SU-DHL-6 (cell line): ENCODE data around the gene NRF1.

Source experiments
- H2AFZ ChIP-seq: fragments of 200-600 bp; sonication (generic); 2 replicates; pipeline ENCODE4 v1.6.1; 2014; ENCODE audit warnings: low read depth, mild to moderate bottlenecking, moderate library complexity, mixed read lengths, antibody characterized with exemption, low read length; ENCODE audit not compliant: severe bottlenecking
- H3F3A ChIP-seq: fragments of 200-600 bp; shearing (Covaris generic); 2 replicates; pipeline ENCODE4 v1.6.0; 2016; ENCODE audit warnings: antibody characterized with exemption, mild to moderate bottlenecking; ENCODE audit not compliant: insufficient read depth
- H3K27ac ChIP-seq: fragments of 200-600 bp; sonication (generic); 2 replicates; pipeline ENCODE4 v1.5.1; 2016; ENCODE audit warnings: low read depth, mild to moderate bottlenecking, low read length, moderate library complexity, mixed read lengths
- H3K27me3 ChIP-seq: fragments of 200-600 bp; sonication (generic), shearing (Covaris generic); 2 replicates; pipeline ENCODE4 v1.6.0; 2014; ENCODE audit warnings: mild to moderate bottlenecking, low read length
- H3K36me3 ChIP-seq: fragments of 200-600 bp; sonication (generic); 2 replicates; pipeline ENCODE4 v1.6.1; 2014; ENCODE audit warnings: mild to moderate bottlenecking, low read length, mixed read lengths
- H3K4me2 ChIP-seq: fragments of 300-600, 200-600 bp; shearing (Covaris generic), sonication (generic); 2 replicates; pipeline ENCODE4 v1.6.0; 2014; ENCODE audit warnings: low read length, low read depth, mild to moderate bottlenecking; ENCODE audit not compliant: poor library complexity, severe bottlenecking
- H3K4me3 ChIP-seq: fragments of 200-600 bp; sonication (generic); 2 replicates; pipeline ENCODE4 v1.5.1; 2014; ENCODE audit warnings: antibody characterized with exemption, low read length, mild to moderate bottlenecking, mixed read lengths; ENCODE audit not compliant: insufficient read depth, poor library complexity, severe bottlenecking
- H3K79me2 ChIP-seq: fragments of 200-600 bp; sonication (generic); 2 replicates; pipeline ENCODE4 v1.6.1; 2014; ENCODE audit warnings: mild to moderate bottlenecking, low read length, moderate library complexity; ENCODE audit not compliant: insufficient read depth
- H3K9ac ChIP-seq: fragments of 200-600 bp; sonication (generic); 2 replicates; pipeline ENCODE4 v1.7.0; 2014; ENCODE audit warnings: mild to moderate bottlenecking, low read length
- H3K9me2 ChIP-seq: fragments of 200-600 bp; sonication (generic); replicated peaks from 2 replicates; pipeline ENCODE4 v1.6.1; 2014; ENCODE audit warnings: low read length; ENCODE audit not compliant: insufficient read depth
- H3K9me3 ChIP-seq: fragments of 200-600 bp; sonication (generic); 2 replicates; pipeline ENCODE4 v1.6.1; 2014; ENCODE audit warnings: low read length, mixed read lengths; ENCODE audit not compliant: insufficient read depth
- H4K20me1 ChIP-seq: fragments of 200-600 bp; sonication (generic); 2 replicates; pipeline ENCODE4 v1.6.1; 2014; ENCODE audit warnings: low read depth, mild to moderate bottlenecking, antibody characterized with exemption, low read length, moderate library complexity, mixed read lengths
- CTCF ChIP-seq: fragments of 200-600 bp; sonication (generic); IDR thresholded peaks from one replicate; pipeline ENCODE4 v1.5.1; 2017; ENCODE audit warnings: antibody characterized with exemption, mild to moderate bottlenecking, low read length, moderate library complexity; ENCODE audit not compliant: insufficient read depth, poor library complexity, severe bottlenecking
- EZH2phosphoT487 ChIP-seq: fragments of 200-600 bp; sonication (generic), shearing (Covaris generic); conservative IDR thresholded peaks from 2 replicates; pipeline ENCODE4 v1.6.1; 2018; ENCODE audit warnings: mild to moderate bottlenecking, antibody characterized with exemption, low read length, moderate library complexity, mixed read lengths

Gene NRF1

DNA sequence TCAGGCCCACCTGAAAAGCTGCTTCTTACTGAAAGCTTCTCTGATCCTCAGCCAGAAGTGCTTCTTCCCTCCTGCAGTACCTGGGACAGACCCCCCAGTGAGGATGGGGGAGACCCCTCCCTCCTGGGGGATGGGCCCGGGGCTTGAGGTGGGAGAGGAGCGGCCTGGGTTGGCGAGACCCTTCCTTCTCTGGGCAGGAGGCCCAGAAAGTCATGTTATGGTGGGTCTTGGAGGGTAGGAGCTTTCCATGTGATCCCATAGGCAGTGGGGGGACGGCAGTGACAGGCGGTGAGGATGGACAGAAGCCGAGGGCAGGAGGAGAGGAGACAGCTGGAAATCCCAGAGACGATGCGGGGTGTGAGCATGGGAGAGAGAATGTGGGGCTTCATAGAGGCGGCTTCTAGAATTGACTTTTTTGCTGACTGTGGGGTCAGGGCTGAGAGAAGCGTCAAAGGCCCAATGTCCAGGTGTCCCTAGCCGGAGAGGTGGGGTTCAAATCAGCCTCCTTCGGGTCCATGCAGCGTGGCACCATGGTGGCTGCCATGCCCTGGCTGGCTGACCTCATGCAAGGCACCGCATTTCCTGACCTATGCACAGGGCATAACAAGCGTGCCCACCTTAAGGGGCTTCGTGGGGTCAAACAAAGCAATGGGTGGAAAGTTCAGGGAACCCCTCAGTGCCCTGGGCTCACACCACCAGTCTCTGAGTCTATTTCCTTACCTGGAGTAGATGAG lies 187.3 kb downstream of the NRF1 start:
- Histone ChIP-seq H3K9me3 (no peaks in the 10 kb centered on the region), H3K9me2 (no peaks in the 10 kb centered on the region), H3K27ac (no peak overlapping the region), H3K27me3 (no peaks in the 10 kb centered on the region), H3F3A (no peaks in the 10 kb centered on the region), H3K9ac (no peak overlapping the region), H3K36me3 (no peaks in the 10 kb centered on the region), H3K4me2 (no peak overlapping the region), H3K79me2 (no peaks in the 10 kb centered on the region), H2AFZ (no peak overlapping the region), H3K4me3 (no peak overlapping the region), H4K20me1 (no peaks in the 10 kb centered on the region)
- TF ChIP-seq EZH2phosphoT487 = no peak
- TF ChIP-seq CTCF = no peak

DNA sequence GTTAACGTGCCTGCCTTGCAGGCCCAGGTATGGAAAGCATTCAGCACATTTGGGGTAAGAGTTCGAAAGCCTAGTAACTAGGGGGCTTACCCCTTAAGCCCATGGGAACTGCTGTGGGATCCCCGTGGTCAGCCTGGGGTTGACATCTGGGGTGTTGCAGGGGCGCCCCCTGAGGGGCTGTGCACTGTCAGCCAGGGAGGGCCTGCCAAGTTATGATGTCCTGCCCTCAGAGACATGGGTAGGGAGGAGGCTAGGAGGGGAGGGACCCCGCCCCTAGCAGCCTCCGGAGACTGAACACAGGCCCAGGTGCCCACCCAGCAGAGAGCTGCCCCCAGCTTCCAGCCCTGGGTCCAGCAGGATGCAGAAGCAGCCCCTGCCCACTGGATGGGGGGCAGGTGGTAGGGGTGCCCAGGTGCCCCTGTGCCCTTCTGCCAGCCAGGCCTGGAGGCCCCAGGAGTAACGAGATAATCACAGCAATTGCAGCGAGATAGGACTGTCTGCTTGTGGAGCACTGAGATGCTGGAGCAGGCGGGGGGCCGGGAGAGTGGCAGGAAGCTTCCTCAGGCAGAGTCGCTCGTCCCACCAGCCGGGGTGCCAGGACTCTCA lies 187.9 kb downstream of the NRF1 start:
- TF ChIP-seq EZH2phosphoT487 (no peak), CTCF (no peak)
- Histone ChIP-seq H3F3A (no peaks in the 10 kb centered on the region), H3K27ac (no peak overlapping the region), H3K4me3 (no peak overlapping the region), H2AFZ (no peak overlapping the region), H3K9ac (no peak overlapping the region), H3K4me2 (no peak overlapping the region), H3K9me3 (no peaks in the 10 kb centered on the region), H4K20me1 (no peaks in the 10 kb centered on the region), H3K79me2 (no peaks in the 10 kb centered on the region), H3K36me3 (no peaks in the 10 kb centered on the region), H3K9me2 (no peaks in the 10 kb centered on the region), H3K27me3 (no peaks in the 10 kb centered on the region)

DNA sequence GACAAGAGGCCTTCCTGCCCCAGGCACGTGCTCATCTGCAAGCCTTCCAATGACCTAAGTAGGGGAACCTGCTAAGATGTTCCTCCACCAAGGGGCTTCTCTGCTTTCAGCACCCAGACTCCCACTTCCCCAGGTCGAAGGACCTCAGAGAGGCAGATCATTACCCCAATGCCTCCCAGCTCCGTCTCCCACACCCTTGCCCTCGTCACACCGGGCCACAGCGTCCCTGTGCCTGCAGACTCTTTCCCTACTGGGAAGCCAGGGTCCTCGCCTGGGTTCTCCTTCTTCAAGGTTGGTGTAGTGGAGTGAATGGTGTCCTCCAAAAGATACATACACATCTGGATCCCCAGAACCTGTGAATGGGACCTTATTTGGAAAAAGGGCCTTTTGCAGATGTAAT lies 189.4 kb downstream of the NRF1 start:
- Histone ChIP-seq H3K79me2 (no peaks in the 10 kb centered on the region), H3K9ac (no peak overlapping the region), H3K4me3 (no peak overlapping the region), H4K20me1 (no peaks in the 10 kb centered on the region), H3K27ac (no peak overlapping the region), H3F3A (no peaks in the 10 kb centered on the region), H3K36me3 (no peaks in the 10 kb centered on the region), H3K9me2 (no peaks in the 10 kb centered on the region), H2AFZ (no peak overlapping the region), H3K27me3 (no peaks in the 10 kb centered on the region), H3K9me3 (no peaks in the 10 kb centered on the region), H3K4me2 (no peak overlapping the region)
- no peak for TF ChIP-seq EZH2phosphoT487
- TF ChIP-seq CTCF = no peak
